Ovary (tissue), 9 donors: ENCODE data around the gene R3HDM2. TPM values are rescaled to one million over a fixed set of nuclear protein-coding genes. Genes with fewer than 3 reads are reported as not detected.

ENCODE experiments used
- DNase-seq, 5 donors: peaks; one replicate each; pipeline ENCODE4 v3.0.0-alpha.2; 2019 to 2020
- H3K27ac ChIP-seq, 2 donors: fragments of 200-600 bp; one replicate each; pipeline versions ENCODE4 v1.5.1 to v1.8.0; 2019 to 2022
- H3K27me3 ChIP-seq: fragments of 200-600 bp; one replicate; pipeline ENCODE4 v1.8.0; 2022
- H3K36me3 ChIP-seq: fragments of 200-600 bp; sonication (generic); one replicate; pipeline ENCODE4 v1.5.1; 2019
- H3K4me1 ChIP-seq: one replicate; pipeline ENCODE4 v1.8.1; 2013; ENCODE audit warnings: mild to moderate bottlenecking, moderate library complexity; ENCODE audit not compliant: insufficient read depth
- H3K4me3 ChIP-seq: fragments of 200-600 bp; sonication (generic); one replicate; pipeline ENCODE4 v1.5.1; 2017
- H3K9me3 ChIP-seq, 2 donors: fragments of 200-600 bp in 1 of 2; sonication (generic) in 1 of 2; one replicate each; pipeline versions ENCODE4 v1.5.1 to v1.8.1; 2013 to 2019; ENCODE audit warnings: mild to moderate bottlenecking in 1 of 2, moderate library complexity in 1 of 2
- CTCF ChIP-seq, 3 donors: fragments of 450-650 bp in 2 of 3; fragments of 200-600 bp in 1 of 3; IDR thresholded peaks; one replicate each; pipeline versions ENCODE4 v1.5.1 to v1.8.0; 2016 to 2022; ENCODE audit warnings: antibody characterized with exemption in 3 of 3, mild to moderate bottlenecking in 1 of 3
- EP300 ChIP-seq: sonication (generic); formaldehyde crosslinking; IDR thresholded peaks from one replicate; pipeline ENCODE4 v1.6.1; 2017; ENCODE audit warnings: antibody characterized with exemption
- POLR2A ChIP-seq: fragments of 450-650 bp; IDR thresholded peaks from one replicate; pipeline ENCODE4 v1.6.1; 2017; ENCODE audit warnings: antibody characterized with exemption, mild to moderate bottlenecking, moderate library complexity
- WGBS, 3 donors: extraction: QIAGEN DNeasy Blood & Tissue Kit in 1 of 3; methylation state at CpG; one replicate each; pipeline versions ENCODE4 v1.1.5 to v1.1.7; 2013 to 2017; 5-methylcytosine and 5-hydroxymethylcytosine counted together
- intact Hi-C, 4 donors: fragments of 100-400 bp; cut with DNase I; formaldehyde crosslinking; loops; one replicate each; pipeline versions ENCODE4 v1.11.0 to v1.15.1; 2022 to 2023
- polyA plus RNA-seq, 2 donors: library from polyadenylated mRNA; stranded (reverse); fragments of 200-250 nt in 1 of 2; fragments of 350-450 nt in 1 of 2; fragmentation: Illumina TruSeq in 1 of 2; extraction: RNeasy Lipid Tissue Mini Kit (QIAGEN cat#74804) in 1 of 2; gene quantifications; one replicate each; pipeline ENCODE4 v1.2.3, GENCODE V29; 2013 to 2014
- total RNA-seq, 7 donors: library from RNA; depleted of rRNA in 2 of 7; stranded (reverse); fragments of >200 nt in 2 of 7; fragmentation: NEBNext Ultra II Directional in 3 of 7; extraction: Animal tissue kit (Norgen Biotek cat#: 25700) in 3 of 7; gene quantifications; one replicate each; pipeline versions ENCODE4 v1.1.0 to v1.2.4, GENCODE V29; 2016 to 2023
- donor health status: DM: no; HTN: no; CAD: no; lungs with moderate emphysema.
- donor health status: DM: no; HTN: no; CAD: no.
- donor health status: Bipolar disorder and iron deficiency.
- donor health status: DM: yes; HTN: yes; CAD: no.
- donor health status: DM: no; HTN: no; CAD: no.
- donor health status: DM: yes; HTN: yes; CAD: no.

Gene R3HDM2
- total and polyA plus RNA-seq, 9 donors, result 24.3 to 81.4 (median 65.6) TPM

GRCh38 chr12:57243521-57244311 lies 187.1 kb downstream of the R3HDM2 start:
- TF ChIP-seq CTCF (IDR thresholded peaks at IDR 0.05) (peak in 2 of 3 donors; percentile 37 to 49), POLR2A (no peak)
- peaks cover 2% of the 10 kb centered on the region for H3K27me3 ChIP-seq
- no peaks in the 10 kb centered on the region for H3K9me3 ChIP-seq
- H3K4me3 ChIP-seq, result peak overlapping the region; percentile 20
- no peak overlapping the region for H3K27ac ChIP-seq
- WGBS, 3 donors, result 7 to 11% (median 9%) methylated on average over 41 of the region's 41 CpGs
- intact Hi-C loops, result no loop called here
- H3K36me3 ChIP-seq, result no peaks in the 10 kb centered on the region
- DNase-seq, result peak; percentile 48 to 80 (median 73)
- H3K4me1 ChIP-seq, result peaks cover 12% of the 10 kb centered on the region

DNA sequence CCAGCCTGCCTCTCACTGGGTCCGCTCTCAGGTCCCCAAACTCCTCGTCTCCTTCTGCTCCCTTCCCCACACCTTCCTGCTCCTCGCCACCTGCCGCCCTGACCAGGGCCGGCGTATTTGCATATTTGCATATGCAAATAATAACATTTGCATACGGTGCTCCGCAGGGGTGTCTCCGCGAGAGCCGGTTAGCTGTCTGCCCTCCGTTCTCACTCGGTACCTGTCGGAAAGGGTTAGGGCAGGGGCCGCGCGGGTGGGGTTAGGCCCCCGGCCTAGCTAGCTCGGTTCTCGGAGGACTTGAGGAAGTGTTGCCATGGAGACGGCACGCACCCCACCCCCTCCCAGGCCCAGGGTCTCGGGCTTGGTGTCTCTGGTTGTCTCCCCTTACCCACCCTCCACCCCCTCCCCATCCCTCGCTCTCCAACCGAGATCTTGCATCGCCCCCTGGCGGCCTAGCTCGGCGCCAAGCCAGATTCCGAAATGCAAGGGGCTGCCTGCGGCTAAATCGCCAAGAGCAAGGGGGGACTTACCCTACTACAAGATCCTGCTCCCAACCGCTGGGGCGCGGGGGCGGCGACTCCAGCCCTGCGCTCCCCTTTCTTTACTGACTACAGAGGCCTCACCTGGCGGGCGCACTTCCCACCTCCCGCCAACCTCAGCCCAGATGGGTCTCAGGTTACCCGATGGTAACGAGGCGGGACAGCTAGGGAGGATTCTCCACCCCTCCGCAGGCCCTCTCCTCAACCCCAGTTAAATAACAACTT lies 188.0 kb downstream of the R3HDM2 start:
- peaks cover 2% of the 10 kb centered on the region for H3K27me3 ChIP-seq
- TF ChIP-seq CTCF (IDR thresholded peaks at IDR 0.05), result no peak
- 1 to 2% (median 1%) methylated on average over 43 to 45 of the region's 45 CpGs for WGBS, 3 donors
- H3K27ac ChIP-seq, result no peak overlapping the region
- no peaks in the 10 kb centered on the region for H3K36me3 ChIP-seq
- peak in 3 of 5 donors; percentile 53 to 70 (median 63) for DNase-seq
- intact Hi-C loops, result no loop called here
- peaks cover 16% of the 10 kb centered on the region for H3K4me1 ChIP-seq
- peak overlapping the region; percentile 20 for H3K4me3 ChIP-seq
- no peaks in the 10 kb centered on the region for H3K9me3 ChIP-seq

GRCh38 chr12:57242329-57242690 lies 188.5 kb downstream of the R3HDM2 start:
- intact Hi-C loops, result no loop called here
- DNase-seq, result no peak
- H3K9me3 ChIP-seq, result no peaks in the 10 kb centered on the region
- peaks cover 2% of the 10 kb centered on the region for H3K27me3 ChIP-seq
- 1 to 3% (median 2%) methylated on average over 15 to 18 of the region's 18 CpGs for WGBS, 3 donors
- H3K27ac ChIP-seq, result no peak overlapping the region
- H3K36me3 ChIP-seq, result no peaks in the 10 kb centered on the region
- no peak overlapping the region for H3K4me3 ChIP-seq
- H3K4me1 ChIP-seq, result peaks cover 16% of the 10 kb centered on the region
- TF ChIP-seq CTCF (IDR thresholded peaks at IDR 0.05), result no peak
- TF ChIP-seq POLR2A, result no peak
- TF ChIP-seq EP300, result no peak

GRCh38 chr12:57241402-57242310 lies 189.2 kb downstream of the R3HDM2 start:
- no peaks in the 10 kb centered on the region for H3K9me3 ChIP-seq
- H3K36me3 ChIP-seq, result no peaks in the 10 kb centered on the region
- peaks cover 2% of the 10 kb centered on the region for H3K27me3 ChIP-seq
- intact Hi-C loops, result no loop called here
- no peak for TF ChIP-seq EP300
- no peak for TF ChIP-seq POLR2A
- TF ChIP-seq CTCF (IDR thresholded peaks at IDR 0.05), result no peak
- peak in 1 of 5 donors; percentile 39 for DNase-seq
- H3K27ac ChIP-seq, result no peak overlapping the region
- H3K4me3 ChIP-seq, result no peak overlapping the region
- H3K4me1 ChIP-seq, result peaks cover 16% of the 10 kb centered on the region
- 10 to 12% (median 10%) methylated on average over 48 of the region's 48 CpGs for WGBS, 3 donors
